HG02763 (cell line): ENCODE results near the gene STH.

Experiments used
- ATAC-seq: cut with Tn5 transposase; IDR thresholded peaks from one replicate; pipeline ENCODE4 v1.9.1; 2021; ENCODE audit warnings: mild to moderate bottlenecking, moderate library complexity; ENCODE audit not compliant: unreplicated experiment

STH gene

DNA sequence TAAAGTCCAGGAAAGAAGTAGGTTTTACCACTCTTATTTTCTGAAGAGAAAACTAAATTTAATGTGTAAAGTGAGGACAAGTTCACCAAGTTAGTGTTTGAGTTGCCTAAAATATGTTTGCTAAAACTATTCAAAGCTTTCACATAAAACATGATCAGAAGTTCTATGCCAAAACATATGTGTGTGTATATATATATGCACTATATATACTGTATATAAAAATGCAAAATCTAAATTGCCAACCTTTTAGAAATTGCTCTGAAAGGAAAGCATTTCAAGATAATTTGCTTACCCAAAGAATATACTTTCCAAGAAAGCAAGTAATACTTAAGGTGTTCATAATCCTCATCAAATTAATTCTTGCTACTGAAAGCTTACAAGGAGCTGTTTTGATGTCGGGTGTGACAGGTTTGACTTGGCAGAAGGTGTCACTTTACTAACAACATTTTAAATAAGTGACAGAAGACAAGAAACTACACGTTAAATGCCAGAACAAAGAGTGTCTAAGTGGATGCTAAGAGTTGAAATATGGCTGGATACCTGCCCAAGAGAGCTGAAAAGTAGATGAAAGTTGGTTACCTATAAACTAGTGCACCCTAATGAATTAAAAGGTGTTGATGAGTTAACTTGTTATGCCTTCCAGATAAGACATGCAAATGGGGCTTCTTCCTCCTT is 32.3 kb upstream of the STH start:
- no peak for ATAC-seq

DNA sequence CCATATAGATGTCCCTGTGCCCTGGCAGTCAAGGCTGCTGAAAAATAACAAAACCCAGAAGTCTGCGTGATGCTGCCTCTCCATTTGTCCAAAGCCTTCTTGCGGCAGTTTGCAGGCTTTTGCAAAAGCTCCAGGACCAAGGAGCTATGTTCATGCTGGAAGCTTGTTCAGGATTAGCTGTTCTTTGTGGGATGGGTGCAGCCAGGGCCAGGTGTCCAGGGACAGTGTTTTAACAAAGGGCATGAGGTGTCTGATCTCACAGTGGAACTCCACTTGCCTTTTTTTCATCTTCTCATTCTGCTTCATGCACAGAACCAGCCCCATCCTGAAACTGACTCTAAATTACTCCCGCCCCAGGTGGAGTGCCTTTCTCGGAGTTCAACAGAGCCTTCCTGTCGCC is 31.7 kb upstream of the STH start:
- ATAC-seq, result no peak

DNA sequence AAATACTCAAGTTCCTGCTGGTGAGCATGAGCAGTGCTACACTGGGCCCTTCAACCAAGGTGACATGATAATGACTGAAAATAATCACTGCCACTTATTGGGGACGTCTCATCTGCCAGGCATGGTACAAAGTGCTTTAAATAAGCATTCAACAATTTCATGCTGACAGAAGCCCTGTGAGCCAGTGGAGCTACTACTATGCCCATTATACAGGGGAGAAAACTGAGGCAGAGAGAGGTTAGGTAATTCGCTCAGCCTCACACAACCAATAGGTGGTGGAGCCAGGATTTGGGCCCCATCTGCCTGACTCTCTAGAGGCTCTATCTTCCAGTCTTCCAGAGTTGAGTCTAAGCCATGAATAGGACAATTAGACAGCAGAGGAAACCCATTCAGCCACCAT is 30.3 kb upstream of the STH start:
- no peak for ATAC-seq

DNA sequence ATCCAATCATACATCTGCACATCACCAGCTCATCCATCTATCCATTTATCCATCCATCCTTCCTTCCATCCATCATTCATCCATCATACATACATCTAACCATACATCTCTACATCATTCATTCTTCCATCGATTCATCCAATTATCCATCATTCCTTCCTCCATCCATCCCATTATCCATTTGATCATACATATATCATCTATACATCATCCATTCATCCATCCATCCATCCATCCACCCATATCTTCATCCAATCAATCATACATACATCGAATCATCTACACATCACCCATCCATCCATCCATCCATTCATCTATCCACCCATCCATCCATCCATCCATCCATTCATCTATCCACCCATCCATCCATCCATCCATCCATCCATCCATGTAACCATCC is 29.3 kb upstream of the STH start:
- no peak for ATAC-seq

DNA sequence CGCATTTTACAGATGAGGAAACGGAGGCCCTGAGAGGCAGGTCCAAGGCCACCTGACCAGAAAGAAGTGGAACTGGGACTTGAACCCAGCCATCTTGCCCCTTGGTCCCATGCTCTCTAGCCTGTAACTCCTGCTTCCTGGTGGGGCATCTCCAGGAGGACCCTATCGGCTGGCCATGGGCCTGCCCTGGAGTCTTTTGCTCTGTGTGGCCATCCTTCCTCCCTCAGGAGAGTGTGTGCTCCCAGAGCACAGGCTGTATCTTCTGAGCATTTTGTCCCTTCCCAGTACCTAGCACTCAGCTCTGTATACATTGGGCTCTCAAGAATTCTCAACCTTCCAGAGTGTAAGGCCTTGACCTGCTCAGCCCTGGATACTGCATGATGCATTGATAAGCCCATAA is 28.4 kb upstream of the STH start:
- ATAC-seq, result no peak

DNA sequence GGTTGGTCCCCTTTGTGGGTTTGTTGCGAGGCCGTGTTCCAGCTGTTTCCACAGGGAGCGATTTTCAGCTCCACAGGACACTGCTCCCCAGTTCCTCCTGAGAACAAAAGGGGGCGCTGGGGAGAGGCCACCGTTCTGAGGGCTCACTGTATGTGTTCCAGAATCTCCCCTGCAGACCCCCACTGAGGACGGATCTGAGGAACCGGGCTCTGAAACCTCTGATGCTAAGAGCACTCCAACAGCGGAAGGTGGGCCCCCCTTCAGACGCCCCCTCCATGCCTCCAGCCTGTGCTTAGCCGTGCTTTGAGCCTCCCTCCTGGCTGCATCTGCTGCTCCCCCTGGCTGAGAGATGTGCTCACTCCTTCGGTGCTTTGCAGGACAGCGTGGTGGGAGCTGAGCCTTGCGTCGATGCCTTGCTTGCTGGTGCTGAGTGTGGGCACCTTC is 27.3 kb upstream of the STH start:
- ATAC-seq, result no peak

DNA sequence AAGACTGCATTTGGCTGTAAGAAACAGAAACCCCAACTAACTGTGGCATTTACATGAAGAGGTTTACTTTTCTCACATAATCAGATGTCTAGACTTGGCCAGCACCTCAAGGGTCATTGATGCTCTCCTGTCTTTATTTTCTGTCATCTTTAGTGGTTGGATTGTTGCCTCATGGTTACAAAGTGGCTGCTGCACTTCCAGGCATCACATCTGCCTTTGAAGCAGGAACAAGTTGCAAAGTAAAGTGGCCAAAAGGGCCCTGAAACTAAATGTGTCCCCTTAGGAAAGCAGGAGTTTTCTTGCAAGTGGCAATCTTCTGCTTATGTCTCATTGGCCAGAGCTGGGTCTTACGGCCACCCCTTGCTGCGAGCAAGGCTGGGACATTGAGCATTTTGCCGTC is 26.5 kb upstream of the STH start:
- ATAC-seq, result no peak

DNA sequence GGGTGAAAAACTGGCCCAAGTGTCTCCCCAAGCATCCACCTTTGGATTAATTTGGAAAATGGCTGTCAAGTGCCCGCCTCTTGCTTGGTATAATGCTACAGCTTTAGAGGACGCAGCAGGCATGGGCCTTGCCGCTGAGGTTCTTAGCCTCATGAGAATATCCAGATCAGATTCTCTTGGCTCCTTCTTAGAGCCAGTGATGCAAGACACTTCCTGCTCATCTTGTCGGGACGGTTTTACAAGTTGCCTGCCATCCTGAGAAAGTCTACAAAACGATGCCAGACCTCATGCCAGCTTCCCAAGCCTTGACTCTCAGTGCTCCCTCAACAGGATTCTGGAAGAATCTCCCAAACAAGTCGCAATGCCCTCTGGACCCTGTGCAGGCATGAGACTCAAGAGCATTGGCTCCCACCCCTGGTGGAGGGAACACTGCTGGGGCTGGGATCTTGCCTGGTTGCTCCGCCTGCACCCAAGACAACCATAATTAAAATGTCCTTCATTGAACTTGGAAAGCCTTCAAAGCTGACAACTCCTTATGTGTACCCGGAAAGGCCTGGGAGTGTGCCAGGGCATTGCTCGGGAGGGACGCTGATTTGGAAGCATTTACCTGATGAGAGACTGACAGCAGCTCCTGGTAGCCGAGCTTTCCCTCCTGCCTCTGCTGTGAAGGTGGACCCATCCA is 25.8 kb upstream of the STH start:
- no peak for ATAC-seq

DNA sequence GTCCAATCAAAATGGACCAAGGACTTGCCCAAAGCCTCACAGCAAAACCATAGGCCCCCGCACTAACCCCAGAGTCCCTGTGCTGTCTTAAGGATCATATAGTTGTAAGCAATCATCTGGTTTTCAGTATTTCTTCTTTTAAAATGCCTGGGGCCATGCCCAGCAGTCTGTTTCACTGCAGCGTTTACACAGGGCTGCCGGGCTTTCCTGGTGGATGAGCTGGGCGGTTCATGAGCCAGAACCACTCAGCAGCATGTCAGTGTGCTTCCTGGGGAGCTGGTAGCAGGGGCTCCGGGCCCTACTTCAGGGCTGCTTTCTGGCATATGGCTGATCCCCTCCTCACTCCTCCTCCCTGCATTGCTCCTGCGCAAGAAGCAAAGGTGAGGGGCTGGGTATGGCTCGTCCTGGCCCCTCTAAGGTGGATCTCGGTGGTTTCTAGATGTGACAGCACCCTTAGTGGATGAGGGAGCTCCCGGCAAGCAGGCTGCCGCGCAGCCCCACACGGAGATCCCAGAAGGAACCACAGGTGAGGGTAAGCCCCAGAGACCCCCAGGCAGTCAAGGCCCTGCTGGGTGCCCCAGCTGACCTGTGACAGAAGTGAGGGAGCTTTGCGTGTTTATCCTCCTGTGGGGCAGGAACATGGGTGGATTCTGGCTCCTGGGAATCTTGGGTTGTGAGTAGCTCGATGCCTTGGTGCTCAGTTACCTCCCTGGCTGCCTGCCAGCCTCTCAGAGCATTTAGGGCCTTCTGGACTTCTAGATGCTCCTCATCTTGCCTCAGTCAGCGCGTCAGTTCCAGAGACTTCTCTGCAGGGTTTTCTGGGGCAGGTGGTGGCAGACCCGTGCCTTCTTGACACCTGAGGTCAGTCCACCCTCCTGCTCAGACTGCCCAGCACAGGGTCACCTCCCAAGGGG is 24.8 kb upstream of the STH start:
- ATAC-seq, result no peak

DNA sequence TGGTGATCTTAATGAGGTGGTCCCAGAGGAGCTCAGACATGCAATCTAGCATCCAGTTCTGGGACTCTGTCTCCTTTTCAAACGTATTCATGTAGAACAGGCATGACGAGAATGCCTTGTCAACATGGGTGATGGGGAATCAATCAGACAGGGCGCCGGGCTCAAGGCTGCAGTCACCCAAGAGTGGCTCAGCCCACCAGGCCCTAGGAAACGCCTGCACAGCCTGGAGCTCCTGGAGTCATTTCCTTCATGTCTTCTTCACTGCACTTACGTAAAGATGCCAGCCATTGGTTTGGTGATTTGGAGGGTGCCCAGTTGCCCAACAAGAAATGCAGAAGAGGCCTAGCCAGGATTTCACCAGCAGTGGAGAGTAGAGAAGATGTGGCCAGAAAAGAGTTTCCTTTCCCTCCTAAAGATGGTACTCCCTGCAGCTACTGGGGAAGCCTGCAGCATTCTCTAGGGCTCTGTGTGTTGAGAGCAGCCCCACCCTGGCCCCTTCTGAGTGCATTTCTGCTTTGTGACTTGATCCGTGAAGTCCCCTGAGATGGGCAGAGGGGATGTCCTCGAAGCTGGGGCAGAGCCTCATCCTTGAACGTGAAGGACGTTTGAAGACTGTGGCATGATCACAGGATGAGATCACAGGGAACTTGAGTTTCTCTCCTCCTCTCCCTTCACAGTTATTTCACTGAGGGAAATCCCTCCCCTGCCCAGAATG is 24.0 kb upstream of the STH start:
- ATAC-seq, result no peak

DNA sequence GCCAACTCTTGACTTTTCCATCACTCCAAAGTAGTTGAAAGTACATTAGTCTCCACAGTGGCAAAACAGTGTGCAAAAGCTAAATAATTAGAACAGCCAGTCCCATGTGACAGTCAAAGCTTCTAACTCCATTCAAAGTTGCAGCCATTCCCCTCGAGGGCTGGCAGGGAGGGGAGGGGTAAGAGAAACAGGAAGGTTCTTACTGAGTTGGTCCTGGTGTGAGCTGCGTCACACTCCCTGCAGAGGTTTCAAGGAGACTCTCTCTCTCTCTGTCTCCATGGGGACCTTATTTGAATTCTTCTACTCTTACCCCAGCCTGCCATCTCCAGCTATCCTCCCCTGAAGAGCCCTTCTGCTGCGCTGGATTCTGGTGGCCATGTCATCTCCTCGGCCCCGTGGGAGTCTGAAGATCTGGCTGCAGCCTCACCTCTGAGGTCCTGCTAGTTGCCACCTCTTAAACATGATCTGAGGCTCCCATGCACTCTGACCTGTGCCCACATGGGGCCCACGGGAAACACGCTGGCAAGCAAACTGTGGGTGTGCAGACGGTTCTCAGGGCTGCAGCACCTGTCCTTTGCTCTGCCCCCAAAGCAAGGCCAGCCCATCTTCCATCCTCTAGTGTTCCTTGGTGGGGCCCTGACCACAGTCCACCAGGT is 23.3 kb upstream of the STH start:
- no peak for ATAC-seq

DNA sequence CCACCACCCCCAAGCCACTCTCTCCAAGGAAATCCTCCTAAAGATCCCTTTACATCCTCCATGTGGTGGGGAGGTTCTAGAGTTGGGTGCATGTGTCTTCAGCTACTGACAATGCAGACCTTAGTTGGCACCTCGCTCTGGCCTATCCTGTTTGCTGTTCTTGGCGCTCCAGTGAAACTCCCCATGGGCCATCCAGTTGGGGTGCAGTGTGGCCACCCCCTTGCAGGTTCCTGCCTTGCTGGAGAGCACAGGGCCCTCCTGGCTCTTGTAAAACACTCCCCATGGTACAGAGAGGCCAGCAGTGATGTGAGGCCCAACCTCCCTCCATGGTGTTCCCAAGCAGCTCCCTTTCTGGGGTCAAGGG is 22.7 kb upstream of the STH start:
- no peak for ATAC-seq

DNA sequence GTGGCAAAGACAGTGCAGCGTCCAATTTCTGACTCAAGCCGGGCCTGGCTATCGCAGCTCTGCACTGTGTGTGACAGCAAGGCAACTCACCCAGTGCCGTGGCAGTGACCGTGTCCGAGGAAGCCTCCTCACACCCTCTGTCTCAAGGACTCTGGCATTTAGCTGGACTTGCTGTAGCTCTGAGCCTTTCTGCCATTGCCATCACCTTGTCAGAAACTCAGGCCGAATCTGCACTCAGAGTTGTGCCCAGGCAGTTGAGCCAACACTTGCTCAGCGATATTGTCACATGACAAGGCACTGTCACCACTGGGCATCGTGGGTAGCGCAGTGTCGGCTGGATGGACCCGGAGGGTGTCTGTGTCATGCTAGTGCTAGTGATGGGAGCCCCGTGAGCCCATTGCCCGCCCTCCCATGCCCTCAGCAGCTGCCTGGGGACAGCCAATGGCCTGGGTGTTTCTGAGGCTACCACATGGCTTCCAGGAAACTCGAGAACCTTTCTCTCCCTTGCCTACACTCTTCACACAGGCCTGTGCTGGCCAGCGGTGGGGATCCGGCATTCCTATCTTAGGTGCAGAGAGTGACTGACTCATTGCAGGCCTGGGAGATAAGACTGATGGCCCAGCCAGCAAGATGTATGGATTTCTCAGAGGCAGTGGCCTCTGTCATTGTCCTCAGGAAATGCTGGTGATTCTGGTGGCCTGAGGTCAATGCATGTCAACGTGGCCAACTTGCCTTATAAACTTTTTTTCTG is 22.1 kb upstream of the STH start:
- no peak for ATAC-seq

DNA sequence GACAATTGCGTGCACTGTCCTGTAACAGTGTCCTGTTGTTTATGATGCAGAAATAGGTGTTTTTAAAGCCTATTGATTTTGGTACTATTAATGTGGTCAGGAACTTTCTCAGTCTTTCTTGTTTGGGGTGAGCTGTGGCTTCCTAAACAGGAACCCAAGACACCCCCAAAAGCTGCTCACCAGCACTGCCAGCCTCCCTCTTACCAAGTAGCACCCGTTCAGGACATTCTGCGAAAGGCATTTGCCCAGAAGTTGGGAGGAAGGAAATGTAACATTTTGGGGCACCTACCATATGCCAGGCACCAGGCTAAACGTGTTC is 21.6 kb upstream of the STH start:
- ATAC-seq, result no peak

DNA sequence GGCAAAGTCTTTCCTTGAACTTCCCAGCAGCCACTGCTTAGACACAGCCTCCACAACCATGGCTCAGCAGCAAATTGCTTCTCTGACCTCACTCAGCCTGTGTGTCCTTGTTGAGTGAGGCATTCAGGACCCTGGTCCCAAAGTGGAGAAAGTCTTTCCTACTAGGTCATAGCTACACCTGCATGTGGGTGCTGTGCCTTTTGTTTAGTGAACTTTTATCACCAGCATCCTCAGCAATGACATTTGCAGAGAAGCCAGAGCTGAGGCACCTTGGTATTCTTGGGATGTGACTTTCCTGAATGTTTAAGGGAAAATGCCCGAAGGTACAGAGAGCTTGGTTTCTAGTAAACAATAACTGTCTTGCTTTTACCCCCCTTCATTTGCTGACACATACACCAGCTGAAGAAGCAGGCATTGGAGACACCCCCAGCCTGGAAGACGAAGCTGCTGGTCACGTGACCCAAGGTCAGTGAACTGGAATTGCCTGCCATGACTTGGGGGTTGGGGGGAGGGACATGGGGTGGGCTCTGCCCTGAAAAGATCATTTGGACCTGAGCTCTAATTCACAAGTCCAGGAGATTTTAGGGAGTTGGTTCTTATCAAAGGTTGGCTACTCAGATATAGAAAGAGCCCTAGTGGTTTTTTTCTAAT is 20.9 kb upstream of the STH start:
- ATAC-seq, result no peak

DNA sequence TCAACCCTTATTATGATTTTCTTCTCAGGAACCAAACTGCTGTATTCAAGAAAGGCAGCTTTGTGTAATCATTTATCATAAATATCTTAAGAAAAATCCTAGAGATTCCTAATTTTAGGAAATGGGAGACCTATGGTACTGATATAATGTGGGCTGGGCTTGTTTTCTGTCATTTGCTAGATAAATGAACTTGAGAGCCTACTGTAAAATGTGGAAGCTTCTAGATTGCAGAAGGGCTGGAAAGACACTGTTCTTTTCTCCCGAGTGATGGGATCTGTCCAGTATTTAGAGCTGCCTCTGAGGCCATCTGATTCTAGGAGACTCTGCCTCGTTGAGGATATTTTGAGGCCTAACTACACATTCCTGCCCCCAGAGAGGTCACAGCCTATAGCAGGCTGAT is 19.9 kb upstream of the STH start:
- ATAC-seq, result no peak

DNA sequence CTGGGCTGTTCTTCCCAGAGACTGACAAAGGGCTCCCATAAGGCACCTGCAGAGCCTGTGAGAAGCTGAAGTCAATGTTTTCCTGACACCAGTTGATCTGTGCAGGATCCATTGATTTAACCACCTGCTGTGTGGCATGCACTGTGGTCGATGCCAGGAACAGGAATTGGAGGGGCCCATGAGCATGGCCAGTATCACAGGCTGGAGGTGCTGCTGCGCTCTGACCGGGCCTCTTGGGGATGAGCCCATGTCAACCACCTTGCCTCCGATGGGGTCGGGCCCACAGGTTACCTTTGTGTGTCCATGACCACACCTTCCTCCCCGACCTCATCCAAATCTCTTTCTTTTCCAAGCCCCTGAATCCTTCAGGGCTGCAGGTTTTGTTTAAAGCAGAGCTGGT is 18.2 kb upstream of the STH start:
- ATAC-seq, result no peak

DNA sequence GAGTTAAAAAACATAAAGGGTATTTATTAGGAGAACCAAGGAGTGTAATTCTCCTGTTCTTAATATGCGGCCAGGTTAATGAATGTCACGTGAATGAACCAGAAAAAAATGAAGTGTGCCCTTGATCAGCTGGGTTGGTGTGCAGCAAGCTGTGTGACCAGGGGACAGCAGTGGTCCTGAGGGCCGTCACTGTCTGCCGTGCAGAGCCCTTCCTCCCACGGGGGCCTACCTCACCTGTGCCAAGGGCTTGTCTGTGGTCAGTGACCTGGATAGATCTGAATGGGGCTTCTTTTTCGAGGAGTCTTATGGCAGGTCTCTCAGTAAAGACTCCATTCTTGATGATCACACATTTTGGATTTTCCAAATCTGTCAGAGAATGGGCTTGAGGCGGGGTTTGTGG is 17.7 kb upstream of the STH start:
- no peak for ATAC-seq

DNA sequence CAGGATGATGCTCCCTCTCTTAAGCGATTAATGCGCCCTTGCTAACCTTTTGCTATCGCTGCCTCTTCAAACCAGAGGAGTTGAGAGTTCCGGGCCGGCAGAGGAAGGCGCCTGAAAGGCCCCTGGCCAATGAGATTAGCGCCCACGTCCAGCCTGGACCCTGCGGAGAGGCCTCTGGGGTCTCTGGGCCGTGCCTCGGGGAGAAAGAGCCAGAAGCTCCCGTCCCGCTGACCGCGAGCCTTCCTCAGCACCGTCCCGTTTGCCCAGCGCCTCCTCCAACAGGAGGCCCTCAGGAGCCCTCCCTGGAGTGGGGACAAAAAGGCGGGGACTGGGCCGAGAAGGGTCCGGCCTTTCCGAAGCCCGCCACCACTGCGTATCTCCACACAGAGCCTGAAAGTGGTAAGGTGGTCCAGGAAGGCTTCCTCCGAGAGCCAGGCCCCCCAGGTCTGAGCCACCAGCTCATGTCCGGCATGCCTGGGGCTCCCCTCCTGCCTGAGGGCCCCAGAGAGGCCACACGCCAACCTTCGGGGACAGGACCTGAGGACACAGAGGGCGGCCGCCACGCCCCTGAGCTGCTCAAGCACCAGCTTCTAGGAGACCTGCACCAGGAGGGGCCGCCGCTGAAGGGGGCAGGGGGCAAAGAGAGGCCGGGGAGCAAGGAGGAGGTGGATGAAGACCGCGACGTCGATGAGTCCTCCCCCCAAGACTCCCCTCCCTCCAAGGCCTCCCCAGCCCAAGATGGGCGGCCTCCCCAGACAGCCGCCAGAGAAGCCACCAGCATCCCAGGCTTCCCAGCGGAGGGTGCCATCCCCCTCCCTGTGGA is 16.0 kb upstream of the STH start:
- ATAC-seq, result no peak
